HL-60/S4 treated with phorbol 12-myristate 13-acetate at 8.2 ng/mL for 4 days and 3 days (cell line): Measurements from ENCODE around the gene SEMA4D.

ENCODE experiments used
- in situ Hi-C: fragments of 300-500 bp; cut with MboI; formaldehyde crosslinking; loops from 2 replicates; pipeline ENCODE4 v1.15.0; 2022; ENCODE audit warnings: low sequenced_read_pairs

SEMA4D gene

DNA sequence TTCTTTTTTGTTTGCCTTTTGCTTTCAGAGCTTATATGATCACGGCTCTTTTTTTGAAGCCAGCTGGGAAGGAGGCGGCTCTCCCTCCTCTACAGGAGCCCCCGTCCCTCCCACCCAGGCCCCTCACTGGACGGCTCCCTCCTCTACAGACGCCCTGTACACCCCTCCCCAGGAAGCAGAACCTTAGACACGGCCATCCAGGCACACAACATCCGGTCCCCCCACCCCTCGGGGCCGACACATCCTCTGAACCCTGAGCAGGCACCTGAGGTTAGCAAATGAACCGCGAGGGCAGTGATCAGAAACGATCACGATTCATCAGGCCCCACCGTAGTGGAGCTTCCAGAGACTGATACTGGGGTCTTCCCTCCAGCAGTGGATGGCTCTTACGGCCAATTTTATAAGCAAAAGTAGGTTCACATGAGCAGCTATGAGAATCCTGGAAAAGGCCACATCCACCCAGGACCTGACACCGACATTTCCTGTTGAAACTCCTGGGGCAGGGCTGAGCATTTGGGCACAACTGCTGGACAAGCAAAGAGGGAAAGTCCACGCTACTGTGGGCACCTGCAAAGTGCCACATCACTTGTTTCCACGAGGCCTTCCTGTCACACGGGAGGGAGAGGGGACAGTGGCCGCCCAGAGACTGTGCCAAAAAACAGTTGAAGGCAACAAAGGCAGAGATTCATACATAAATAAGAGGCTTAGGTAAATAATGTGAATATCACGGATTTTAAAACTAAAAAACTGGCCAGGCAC lies 78.9 kb downstream of the SEMA4D start:
- in situ Hi-C loops, result loop anchor here (10.0 kb wide), 1 partner anchor 46 kb away; no protein-coding TSS in a partner anchor

DNA sequence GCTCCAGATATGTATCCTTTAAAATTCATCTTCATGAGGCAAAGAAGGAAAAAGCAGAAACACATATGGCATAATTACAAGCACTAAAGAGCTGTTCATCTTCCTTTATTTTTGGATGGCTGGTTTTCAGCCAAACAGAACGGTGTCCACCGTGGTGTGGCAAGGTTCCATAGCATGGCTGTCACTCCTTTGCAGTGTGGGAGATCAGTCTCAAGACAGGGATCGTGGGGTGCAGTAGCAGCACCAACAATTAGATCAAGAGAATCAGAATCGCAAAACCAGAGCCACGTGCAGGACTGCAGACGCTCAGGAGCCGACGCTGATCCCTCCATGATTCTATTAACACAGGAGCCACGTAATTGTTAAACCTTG lies 79.5 kb downstream of the SEMA4D start:
- in situ Hi-C loops, result loop anchor here (10.0 kb wide), 1 partner anchor 46 kb away; no protein-coding TSS in a partner anchor

DNA sequence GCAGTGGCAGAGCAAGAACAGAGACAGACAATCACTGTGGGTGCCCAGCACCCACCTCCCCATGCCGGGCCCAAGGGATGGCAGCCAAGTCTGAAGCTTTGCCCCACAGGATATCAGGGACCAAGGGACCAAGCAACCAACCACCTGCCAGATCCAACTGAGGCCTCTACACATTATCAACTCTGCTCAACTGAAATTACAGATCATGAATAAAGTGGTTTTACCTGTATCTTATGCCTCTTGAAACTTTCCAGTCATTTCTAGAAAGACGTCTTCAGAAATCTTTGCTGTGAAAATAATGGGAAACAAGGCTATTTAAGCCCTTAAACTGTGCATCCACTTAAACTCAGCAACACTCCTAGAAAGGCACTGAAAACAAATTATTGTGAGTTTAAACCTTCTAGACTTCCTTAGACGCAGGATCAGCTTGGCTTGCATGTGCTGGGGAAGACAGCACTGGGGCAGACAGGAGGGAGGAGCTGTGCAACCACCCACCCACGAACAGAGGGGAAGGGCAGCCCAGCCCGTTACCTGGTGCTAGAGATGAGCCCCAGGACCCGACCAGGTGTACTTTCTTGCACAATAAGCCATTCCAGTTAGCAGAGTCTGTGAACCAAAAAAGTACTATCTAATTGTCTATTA lies 80.0 kb downstream of the SEMA4D start:
- in situ Hi-C loops, result loop anchor here (10.0 kb wide), 1 partner anchor 47 kb away; no protein-coding TSS in a partner anchor

DNA sequence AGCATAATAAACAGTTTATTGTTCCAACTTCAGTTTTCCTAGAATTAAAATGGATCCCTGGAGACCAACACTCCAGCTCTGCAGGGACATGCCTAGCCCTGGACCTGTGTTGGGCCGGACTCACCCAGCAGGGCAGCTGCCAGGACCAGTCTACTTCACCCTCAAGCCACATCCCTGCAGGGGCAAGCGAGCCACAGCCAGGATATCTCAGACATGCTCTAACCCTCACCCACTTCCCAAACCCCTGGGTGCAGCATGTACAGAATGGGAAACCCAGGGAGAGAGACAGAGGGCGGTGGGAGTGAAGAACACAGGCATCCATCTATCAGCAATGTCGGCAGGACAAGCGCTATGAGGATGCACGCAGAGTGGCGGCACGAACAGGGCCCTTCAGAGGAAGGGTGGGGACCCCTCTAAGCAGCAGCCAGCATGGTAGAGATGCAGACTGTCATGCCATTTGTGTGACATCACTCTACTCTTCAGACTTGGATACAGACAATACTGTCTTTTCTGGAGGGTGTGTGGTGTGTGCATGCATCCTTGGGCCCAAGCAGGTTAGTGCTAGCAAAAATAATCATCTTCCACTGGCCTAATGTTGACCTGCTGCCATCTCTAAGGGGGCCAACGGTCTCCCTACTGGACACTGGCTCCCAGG lies 83.1 kb downstream of the SEMA4D start:
- in situ Hi-C loops, result loop anchor here (10.0 kb wide), 1 partner anchor 50 kb away; no protein-coding TSS in a partner anchor

DNA sequence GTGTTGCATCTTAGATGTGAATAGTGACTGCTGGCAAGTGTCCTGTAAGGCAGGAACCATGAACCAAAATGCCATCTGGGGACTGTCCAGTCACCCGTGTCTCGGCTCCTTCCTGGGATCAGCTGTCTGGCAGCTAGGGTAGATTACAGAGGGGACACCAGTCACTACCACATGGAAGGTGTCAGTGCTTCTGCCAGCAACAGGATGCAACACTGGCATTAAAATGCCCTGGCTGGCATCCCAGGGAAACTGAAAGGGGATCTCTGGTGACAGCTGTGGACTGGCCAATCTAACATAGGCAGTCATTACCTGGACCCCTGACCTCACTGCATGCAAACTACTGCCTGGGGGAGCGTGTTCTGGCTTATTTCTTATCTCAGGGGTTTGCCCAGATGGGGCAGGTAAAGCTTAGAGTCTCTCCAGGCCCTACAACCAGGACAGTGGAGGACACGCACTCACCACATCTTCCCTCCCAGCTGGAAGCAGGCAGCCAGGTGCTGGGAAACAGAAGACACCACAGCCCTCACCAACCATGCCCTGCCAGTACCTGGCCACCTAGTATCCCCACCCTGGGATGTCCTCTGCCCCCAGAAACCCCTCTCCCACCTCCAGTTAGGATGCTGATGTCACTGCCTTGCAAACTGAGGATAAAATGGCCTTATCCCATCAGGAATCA lies 83.8 kb downstream of the SEMA4D start:
- in situ Hi-C loops, result loop anchor here (10.0 kb wide), 1 partner anchor 51 kb away; no protein-coding TSS in a partner anchor

DNA sequence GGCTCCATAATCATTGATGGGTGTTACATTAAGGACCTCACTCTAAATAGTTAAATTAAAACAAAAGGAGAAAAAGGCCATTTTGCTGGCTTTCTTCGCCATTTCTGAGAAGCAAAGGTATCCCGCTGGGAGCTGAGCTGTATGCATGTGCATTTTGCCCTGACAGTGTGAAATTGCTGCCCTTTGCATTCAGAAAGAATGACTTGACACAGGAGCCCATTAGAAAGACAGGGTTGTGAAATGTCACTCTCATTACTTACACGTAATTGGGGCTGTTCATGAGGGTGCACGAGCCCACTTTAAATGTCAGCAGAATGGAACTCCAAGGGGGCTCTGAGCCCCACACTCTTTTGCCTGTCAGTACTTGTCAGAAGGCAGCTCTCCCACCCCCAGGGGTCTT lies 85.0 kb downstream of the SEMA4D start:
- in situ Hi-C loops, result loop anchor here (10.0 kb wide), 1 partner anchor 52 kb away; no protein-coding TSS in a partner anchor

DNA sequence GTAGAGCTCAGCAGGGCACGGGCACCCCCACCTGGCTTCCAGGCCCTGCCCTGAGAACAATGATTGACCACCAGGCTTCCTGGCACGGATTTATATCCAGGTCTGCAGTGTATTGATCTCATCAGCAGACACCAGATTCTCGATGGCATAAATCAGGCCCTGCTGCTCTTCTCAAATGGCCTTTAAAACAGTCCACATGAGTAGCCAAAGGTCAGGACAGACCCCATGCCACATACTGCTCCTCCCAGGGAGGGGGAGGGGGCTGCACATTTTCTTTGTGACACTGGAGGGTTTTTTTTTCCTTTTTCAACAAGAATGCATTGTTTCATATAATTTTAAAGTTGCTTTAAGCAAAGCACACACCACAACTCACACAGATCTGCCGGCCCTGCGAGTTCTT lies 85.4 kb downstream of the SEMA4D start:
- in situ Hi-C loops, result loop anchor here (10.0 kb wide), 1 partner anchor 52 kb away; no protein-coding TSS in a partner anchor

DNA sequence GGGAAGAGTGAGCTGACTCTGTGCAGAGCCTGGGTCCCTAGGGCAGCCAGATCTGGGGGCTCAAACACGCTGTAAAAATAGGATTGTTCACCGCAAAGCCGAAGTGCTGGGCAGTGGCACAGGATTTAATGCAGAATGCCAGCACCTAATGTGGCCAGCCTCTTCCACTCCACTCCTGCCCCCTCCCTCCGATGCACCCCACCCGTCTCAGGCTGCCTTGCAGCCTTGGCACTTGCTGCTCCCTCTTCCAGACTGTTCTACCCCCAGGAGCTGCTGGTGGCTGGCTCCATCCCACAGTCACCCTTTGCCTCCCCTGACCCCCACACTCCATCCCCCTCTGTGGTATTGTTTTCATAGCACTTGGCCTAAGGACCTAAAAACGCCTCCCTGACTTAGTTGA lies 86.2 kb downstream of the SEMA4D start:
- in situ Hi-C loops, result loop anchor here (10.0 kb wide), 1 partner anchor 53 kb away; no protein-coding TSS in a partner anchor

DNA sequence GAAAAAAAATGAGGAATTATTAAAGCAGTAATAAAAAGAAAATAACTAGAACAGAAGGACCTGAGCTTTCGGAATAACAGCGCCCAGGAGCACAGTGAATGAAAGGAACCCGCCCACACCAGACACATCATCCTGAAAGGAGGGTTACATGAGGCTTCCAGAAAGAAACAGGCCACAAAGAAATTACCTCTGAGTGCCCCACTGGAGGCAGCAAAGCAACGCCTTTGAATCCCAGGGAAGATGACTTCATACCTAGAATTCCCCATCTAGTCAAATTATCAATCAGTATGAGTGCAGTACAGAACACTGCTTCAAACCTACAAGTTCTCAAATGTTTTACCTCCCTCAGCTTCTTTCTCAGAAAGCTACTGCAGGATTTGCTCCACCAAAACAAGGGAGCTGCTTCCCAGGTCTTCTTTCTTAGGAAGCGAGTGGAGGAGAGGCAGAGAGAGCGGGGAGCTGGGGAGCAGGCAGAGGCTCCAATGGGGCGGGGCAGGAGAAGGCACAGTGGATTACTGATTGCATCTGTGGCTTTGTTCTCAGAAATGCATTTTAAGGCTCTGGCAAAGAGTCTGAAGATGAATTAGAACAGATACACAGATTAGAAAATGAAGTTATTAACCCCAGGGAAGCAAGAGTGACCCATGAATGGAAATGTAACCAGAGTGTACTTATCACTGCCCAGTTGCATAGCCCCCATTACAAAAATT lies 87.1 kb downstream of the SEMA4D start:
- in situ Hi-C loops, result loop anchor here (10.0 kb wide), 1 partner anchor 54 kb away; no protein-coding TSS in a partner anchor

DNA sequence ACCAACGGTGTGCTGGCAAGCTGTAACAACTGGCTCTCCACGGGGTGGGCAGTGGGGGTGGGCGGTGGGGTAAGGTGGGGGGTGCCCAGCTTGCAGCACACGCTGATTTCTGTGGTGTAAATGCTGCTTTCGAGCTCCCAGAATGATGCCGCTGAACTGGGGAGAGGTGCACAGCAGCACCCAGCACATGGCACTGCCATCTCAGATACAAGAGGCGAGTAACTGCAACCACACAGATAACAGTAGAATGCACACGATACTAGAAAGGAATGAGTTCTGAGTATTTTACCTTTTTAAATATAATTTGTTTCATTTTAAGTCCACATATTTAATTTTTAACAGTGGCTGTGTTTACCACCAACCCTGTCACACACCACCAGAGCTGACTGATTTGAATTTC lies 87.9 kb downstream of the SEMA4D start:
- in situ Hi-C loops, result loop anchor here (10.0 kb wide), 1 partner anchor 55 kb away; no protein-coding TSS in a partner anchor

DNA sequence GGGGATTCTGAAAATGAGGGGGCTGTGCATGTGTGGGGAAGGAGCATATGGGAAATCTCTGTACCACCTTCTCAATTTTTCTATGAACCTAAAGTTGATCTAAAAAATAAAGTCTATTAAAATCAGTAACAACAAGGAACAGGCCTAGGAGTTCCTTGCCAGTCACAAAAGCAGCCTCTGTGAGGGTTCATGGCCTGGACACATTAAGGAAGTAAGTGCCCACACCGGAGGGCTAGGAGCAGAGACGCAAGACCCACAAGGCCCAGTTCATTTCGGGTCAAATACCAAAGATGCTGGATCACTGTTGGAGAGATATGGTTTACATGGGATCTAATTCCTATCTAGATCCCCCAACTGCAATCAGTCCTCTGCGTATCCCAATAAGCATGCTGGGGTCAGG lies 88.4 kb downstream of the SEMA4D start:
- in situ Hi-C loops, result no loop called here

DNA sequence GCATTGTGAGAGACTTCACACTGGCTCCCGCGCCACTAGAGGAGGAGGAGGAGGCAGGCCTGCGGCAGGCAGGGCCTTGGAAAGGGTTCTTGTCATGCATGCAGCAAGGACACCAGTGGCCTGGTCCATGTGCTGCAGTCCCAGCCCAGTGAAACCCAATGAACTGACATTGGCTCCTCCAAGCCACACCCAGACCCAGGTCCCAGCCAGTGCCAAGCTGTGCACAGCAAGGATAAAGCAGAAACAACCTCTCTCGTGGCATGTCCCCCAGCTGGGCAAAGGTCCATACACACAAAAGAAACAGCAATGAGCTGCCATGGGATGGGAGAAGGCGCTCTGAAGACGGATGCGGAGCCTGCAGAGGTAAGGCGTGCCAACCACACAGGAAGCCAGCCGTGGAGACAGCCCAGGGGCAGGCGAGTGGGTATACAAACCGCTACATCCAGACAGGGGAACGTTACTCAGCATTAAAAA lies 89.2 kb downstream of the SEMA4D start:
- in situ Hi-C loops, result no loop called here

DNA sequence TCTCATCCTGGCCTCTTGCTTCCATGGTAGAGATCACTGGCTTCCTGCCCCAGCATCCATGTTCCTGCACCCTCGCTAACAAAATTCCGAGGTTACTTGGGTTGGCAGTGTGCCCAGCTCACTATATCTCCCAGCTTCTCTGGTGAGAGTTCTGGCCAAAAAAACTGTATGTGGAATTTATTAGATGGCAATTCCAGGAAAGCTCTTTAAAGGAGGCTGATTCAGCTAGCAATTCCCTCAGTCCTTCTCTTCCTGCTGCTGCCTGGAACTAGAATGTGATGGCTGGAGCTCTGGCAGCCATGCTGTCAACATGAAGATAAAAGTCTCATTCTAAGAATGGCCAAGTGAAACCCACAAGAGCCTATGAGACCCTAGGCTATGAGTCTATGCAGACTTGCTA lies 90.8 kb downstream of the SEMA4D start:
- in situ Hi-C loops, result no loop called here

DNA sequence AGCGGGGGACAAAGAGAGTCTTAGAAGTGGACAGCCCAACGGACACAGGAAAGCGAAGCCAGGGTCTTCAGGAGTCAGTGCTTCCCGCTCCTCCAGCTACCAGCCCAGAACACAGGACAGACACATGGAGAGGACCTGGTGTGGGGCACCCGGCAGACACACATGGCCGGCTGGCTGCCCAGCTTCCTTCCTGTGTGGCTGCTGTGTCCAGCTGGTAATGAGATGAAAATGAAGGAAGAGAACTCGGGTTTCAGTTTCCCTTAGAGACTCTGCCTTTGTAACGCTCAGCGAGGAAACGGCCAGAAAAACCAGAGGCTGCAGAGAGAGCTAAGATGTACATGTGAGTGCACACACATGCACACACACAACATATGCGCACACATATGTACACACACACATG lies 92.1 kb downstream of the SEMA4D start:
- in situ Hi-C loops, result no loop called here

DNA sequence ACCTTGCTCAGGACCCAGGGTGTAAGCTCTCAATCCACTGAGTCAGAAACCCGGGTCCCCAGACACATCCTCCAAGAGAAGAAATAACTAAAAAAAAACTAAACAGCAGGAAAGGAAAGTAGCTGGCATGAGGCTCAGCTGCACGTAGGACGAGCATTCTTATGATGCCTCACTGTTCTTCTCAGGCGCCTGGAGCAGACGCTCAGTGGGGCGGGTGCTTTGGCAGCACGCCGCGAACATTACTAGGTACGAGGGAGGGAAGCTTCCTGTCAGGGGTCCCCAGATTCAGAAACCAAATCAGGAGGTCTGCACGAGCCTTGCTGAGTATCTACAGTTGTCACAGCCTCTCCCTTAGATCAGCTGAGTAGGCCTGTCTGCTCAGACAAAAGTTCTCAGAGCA lies 93.8 kb downstream of the SEMA4D start:
- in situ Hi-C loops, result no loop called here

DNA sequence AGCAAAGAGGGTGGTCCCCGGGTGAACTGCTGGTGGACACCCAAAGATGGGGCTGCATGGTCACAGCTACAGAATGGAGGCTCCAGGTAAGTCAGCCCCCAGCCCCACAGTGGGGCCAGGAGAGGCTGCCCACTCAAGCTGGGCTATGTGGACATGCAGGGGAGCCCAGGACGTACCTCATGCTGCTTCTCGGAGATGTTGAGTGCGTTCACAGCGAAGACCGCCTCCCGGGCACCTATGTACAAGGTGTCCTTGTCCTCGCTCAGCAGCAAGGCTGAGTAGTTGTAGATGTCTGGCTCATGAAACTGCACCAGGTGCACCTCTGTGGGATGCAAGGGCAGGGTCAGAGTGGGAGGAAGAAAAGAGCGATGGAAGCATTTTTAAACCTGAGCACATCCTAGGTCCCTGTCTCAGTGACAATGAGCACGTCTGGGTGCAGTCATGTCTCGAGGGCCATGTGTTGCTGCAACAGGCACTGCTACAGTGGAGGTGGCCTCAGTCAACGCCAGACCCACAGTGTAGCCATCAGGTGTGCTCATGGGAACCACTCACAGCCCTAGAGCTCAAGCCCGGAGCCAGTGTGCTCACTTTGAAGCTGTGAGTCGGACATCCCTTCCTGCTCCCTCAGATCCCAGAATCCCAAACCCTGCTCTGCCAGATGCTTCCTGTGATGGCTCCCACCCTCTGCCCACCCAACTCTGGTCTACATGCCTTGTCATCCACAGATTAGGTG lies 95.1 kb downstream of the SEMA4D start:
- in situ Hi-C loops, result no loop called here

DNA sequence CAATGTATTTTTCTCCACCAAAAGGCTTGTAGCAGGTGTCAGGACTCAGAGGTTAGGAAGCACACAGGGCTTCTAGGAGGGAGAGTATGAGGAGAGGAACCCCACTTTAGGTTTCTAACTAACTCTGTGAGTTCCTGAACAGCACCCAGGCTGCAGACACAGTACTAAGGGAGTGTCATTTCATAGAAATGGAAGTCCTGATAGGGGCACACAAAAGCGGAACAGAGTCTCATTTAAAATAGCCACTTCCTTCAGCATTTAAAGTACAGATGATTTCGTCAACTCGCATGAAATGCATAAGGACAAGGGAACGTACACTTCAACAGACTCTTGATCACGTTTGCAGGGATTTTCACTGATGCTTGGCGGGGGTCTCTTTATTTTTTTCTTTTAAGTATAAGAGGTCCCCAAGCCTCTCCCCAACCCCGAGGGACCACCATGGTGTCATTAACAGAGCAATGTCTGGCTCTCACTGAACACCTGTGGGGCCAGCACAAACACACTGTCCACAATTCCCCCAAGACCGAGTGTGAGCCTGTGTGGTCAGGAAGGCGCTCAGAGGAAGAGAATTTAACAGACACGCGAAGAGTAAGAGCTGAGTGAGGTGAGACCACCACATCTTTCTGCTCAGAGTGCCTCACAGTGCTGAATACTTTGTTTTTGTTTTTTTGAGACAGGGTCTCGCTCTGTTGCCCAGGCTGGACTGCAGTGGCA lies 97.4 kb downstream of the SEMA4D start:
- in situ Hi-C loops, result no loop called here

DNA sequence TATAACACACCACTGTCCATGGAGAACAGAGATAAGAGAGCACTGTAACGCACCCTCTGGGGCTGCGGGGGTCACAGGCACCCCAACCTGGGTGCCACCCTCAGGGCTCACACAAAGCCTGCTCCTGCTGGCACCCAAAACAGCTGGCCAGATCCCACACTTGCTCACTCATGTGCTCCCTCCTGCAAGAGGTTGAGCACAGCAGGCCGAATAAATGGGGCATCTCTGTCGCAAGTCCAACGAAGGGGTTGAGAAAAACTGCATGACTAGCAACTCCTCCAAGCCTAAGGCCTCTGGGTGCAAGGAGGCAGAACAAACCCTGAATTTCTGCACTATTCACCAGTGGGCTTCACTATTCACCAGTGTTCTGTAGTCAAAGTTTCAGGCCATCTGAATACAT lies 99.3 kb downstream of the SEMA4D start:
- in situ Hi-C loops, result no loop called here

DNA sequence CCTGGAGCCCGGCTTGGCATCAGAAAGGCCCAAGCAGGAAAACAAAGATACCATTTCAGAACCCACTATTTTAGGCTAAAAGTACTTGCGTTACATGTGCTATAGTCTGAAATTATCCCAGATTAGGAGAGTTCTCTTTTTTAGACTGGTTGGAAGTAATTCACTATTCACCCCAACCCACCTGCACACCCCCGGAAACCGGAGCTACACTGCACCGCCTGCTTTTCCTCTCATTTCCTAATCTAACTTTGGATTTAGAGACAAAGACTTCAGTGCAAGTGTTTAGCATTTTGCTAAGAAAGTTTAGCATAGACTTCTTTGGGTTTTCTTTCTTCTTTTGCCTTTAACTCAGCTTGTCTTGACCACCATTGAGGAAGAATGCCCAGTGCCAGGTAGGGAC lies 100.4 kb downstream of the SEMA4D start:
- in situ Hi-C loops, result no loop called here
